Stimulated activated CD8-positive, alpha-beta memory T cell treated with anti-CD3 and anti-CD28 coated beads, Interleukin-4, amount 100 ng/mL, for 48 hours (primary cell): Measurements from ENCODE around the gene MAPKBP1.

ENCODE experiments used
- DNase-seq: peaks from one replicate; pipeline ENCODE4 v3.0.0-alpha.2; 2020

The MAPKBP1 gene

GRCh38 chr15:41806291-41807181 lies 32.3 kb downstream of the MAPKBP1 start:
- no peak for DNase-seq

DNA sequence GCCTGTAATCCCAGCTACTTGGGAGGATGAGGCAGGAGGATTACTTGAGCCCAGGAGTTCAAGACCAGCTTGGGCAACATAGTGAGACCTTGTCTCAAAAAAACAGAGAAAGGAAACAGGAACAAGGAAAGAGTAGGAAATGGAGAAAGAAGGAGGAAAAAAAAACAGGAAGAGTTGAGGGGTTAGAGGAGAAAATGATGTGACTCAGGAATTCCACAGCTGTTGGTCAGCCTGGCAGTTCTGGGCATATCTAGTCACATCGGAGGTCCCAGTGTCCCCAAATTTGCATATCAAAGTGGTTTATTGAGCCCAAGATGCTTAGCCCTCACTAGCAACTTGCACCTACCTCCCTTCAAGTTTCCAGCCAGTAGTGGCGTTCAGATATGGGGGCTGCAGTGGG lies 34.8 kb downstream of the MAPKBP1 start:
- no peak for DNase-seq

DNA sequence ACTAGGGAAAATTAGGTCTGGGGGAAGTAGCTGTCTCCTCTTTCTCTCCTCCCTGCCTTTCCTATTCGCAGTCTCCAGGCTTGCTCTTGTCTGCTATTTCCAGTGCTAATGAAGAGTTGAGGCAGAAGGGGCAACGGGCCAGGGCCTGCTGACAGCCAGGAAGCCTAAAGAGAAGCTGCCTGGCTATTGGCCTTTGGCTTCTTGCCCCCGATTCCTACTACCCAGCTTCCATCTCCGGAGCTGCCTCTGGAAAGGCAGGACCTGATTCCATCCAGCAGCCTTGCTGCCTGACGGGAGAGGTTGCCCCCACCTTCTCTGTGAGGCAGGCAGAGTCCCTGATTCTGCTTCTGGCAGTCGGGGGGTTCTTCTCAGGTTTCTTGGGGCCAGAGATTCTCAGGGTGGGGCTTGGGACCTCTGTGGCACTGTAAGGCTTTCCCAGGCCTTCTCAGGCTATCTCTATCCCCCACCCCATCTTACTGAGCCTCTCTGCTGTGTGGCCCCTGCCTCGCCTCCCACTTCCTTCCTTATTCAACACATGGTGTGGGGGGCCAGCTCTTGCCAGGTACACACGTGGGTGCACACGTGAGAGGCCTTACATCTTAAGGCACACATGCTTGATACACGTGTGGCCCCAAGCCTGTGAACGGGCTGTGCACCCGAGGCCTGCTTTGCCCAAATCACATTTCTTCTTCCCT lies 35.4 kb downstream of the MAPKBP1 start:
- no peak for DNase-seq

- no peak for DNase-seq
These were observed 36.6 kb downstream of the MAPKBP1 start for GRCh38 chr15:41810651-41811431.

DNA sequence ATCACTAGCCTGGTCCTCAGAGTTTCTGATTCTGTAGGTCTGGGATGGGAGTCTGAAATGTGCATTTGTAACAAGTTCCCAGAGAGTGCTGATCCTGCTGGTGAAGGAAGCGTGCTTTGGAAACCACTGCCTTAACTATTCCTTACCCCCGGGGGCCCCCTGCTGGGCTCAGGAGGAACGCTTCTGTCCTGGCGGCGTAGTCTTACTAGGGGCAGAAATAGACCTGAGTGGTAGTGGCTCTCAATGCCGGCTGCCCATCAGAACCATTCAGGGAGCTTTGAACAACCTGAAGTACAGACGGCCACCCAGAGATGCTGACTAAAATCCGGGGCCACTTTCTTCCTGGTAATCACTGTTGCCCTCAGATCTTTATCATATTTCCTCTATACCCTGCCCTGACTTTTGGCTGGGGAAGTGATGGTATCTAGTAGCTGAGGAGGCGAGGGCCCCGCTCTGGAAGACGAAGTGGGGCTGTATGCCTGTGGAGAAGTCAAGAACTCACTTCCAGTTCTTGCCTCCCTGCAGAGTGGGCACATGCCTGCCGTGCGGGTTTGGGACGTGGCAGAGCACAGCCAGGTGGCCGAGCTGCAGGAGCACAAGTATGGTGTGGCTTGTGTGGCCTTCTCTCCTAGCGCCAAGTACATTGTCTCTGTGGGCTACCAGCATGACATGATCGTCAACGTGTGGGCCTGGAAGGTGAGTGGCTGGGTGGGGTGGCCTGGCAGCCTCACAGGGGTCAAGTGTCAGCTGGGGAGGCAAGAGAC lies 37.3 kb downstream of the MAPKBP1 start:
- DNase-seq, result peak; percentile 86

DNA sequence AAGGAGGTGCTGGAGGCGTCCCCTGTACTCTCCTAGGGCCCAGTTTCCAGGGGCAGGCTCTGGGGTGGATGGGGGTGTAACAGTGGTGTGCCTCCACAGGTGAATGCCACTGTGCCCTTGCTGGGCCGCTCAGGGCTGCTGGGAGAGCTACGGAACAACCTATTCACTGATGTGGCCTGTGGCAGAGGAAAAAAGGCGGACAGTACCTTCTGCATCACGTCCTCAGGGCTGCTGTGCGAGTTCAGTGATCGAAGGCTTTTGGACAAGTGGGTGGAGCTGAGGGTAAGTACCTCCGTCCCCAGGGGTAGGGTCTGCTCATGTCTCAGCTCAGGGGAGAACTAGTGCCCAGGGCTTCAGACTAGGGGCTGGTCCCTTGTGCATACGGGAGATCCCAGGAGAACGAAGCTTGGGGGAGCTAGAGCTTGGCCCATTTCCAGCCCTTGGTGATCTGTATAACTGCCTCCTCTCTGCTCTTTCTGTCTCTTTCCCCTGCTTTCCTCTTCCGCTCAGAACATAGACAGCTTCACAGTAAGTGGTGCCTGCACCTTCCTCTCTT lies 38.6 kb downstream of the MAPKBP1 start:
- no peak for DNase-seq

GRCh38 chr15:41813426-41813825 lies 39.1 kb downstream of the MAPKBP1 start:
- DNase-seq, result no peak

DNA sequence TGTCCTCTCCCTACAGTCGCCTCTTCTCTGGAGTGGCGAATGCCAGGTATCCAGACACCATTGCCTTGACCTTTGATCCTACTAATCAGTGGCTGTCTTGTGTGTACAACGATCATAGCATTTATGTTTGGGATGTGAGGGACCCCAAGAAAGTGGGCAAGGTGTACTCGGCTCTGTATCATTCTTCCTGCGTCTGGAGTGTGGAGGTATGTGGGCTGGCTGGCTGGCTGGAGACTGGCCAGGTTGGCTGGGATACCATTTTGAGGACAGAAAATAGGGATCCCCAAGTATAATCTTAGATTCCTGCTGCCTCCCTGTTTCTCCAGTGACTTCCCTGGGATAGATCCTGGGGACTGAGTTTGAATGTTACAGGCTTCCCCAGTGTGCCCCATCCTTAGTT lies 40.2 kb downstream of the MAPKBP1 start:
- no peak for DNase-seq

- DNase-seq, result no peak
These were observed 42.5 kb downstream of the MAPKBP1 start for GRCh38 chr15:41816788-41817187.

DNA sequence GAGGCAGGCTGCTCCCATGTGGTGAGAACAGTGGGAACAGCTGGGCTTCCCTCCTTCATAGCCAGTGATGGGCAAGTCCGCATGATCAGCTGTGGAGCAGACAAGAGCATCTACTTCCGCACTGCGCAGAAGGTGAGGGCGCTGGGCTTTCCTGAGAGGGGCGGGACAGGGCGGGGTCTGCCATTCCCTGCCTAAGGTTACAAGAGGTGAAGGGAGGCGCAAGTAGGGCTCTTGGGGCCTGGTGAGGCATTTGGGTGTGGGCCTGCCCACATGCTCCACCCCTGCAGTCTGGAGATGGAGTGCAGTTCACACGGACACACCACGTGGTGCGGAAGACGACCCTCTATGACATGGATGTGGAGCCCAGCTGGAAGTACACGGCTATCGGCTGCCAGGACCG lies 43.0 kb downstream of the MAPKBP1 start:
- no peak for DNase-seq

- no peak for DNase-seq
These were observed 43.5 kb downstream of the MAPKBP1 start for GRCh38 chr15:41817781-41818180.

GRCh38 chr15:41819455-41820050 lies 45.3 kb downstream of the MAPKBP1 start:
- no peak for DNase-seq

DNA sequence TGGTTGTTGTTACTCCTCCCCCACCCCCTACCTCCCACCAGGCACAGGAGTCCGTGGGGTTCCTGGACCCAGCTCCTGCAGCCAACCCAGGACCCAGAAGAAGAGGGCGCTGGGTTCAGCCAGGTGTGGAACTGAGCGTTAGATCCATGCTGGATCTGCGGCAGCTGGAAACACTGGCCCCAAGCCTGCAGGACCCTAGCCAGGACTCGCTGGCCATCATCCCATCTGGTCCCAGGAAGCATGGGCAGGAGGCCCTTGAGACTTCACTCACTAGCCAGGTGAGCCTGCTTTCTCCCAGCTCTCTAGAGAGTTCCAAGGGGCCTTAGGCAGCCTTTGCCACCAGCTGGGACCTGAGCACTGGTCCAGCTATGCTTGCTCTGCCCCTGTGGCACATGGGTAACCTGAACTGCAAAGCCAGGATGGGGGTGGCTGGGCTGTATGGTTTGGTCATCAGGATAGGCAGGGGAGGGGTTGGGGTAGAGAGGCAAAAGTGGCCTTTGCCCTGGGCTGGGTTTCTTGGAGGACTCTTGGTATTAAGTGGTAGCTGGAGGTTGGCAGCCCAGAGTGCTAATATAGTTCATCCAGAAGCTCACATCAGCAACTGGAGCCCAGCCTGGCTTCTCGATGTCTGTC lies 46.6 kb downstream of the MAPKBP1 start:
- DNase-seq, result no peak

DNA sequence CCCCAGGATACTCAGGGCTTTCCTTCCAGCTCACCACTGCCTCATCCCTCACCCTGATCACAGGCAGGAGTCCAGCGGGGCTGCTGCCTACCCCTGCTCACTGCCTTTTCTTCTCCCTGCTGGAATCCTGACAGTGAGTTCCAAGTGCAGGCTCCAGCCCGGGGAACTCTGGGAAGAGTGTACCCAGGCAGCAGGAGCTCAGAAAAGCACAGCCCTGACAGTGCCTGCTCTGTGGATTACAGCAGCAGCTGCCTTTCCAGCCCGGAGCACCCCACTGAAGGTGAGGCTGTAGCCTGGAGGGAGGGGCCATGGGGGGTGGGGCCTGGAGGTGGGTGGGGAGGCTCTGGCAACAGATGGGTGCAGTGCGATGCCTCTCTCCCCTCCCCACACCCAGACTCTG lies 47.5 kb downstream of the MAPKBP1 start:
- DNase-seq, result no peak

- DNase-seq, result no peak
These were observed 48.2 kb downstream of the MAPKBP1 start for GRCh38 chr15:41822471-41822870.

GRCh38 chr15:41822957-41823356 lies 48.7 kb downstream of the MAPKBP1 start:
- no peak for DNase-seq

DNA sequence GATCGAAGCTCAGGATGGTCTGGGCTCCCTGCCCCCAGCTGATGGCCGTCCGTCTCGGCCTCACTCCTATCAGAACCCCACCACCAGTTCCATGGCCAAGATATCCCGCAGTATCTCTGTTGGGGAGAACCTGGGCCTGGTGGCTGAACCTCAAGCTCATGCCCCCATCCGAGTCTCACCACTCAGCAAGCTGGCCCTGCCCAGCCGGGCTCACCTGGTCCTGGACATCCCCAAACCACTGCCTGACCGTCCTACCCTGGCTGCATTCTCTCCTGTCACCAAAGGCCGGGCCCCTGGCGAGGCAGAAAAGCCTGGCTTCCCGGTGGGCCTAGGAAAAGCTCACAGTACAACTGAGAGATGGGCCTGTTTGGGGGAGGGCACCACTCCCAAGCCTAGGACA lies 49.2 kb downstream of the MAPKBP1 start:
- DNase-seq, result no peak

DNA sequence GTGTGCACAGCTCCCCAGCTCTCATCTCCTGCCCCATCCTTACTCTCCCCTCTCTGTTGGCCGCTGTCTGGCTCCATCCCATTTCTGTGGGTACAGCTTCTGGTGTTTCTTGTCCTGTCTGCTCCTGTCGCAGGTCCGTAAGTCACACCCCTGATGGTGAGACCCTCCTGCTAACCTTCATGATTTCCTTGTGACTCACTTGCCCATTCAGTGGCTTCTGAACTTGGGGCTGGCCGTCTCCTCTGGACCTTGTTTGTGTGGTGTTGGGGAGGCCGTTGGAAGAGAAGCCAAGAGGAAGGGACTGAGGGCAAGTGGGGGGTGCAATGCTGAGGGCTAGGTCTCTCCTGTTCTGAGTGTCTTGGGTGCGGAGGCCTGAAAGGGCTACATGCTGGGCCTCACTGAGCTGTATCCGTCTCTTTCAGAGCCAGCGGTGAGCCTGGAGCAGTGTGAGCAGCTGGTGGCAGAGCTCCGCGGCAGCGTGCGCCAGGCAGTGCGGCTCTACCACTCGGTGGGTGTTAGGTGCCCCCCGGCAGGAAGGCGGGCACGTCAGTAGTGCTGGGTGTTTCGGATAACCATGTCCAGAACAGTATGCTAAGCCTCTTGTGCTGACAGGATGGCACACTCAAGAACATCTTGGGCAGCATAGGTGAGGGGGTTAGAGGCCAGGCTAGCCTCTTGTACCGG lies 49.9 kb downstream of the MAPKBP1 start:
- DNase-seq, result no peak

DNA sequence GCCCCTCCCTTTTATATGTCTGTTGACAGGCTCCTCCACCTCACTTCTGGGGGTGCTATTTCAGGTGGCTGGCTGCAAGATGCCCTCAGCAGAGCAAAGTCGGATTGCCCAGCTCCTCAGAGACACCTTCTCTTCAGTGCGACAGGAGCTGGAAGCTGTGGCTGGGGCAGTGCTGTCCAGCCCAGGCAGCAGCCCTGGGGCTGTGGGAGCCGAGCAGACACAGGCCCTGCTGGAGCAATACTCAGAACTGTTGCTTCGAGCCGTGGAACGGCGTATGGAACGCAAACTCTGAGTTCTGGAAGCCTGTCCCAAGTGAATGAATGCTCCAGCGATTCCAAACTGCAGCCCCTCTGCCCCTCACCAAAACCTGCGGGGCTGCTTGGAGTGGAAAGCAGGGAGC lies 50.9 kb downstream of the MAPKBP1 start:
- DNase-seq, result no peak

DNA sequence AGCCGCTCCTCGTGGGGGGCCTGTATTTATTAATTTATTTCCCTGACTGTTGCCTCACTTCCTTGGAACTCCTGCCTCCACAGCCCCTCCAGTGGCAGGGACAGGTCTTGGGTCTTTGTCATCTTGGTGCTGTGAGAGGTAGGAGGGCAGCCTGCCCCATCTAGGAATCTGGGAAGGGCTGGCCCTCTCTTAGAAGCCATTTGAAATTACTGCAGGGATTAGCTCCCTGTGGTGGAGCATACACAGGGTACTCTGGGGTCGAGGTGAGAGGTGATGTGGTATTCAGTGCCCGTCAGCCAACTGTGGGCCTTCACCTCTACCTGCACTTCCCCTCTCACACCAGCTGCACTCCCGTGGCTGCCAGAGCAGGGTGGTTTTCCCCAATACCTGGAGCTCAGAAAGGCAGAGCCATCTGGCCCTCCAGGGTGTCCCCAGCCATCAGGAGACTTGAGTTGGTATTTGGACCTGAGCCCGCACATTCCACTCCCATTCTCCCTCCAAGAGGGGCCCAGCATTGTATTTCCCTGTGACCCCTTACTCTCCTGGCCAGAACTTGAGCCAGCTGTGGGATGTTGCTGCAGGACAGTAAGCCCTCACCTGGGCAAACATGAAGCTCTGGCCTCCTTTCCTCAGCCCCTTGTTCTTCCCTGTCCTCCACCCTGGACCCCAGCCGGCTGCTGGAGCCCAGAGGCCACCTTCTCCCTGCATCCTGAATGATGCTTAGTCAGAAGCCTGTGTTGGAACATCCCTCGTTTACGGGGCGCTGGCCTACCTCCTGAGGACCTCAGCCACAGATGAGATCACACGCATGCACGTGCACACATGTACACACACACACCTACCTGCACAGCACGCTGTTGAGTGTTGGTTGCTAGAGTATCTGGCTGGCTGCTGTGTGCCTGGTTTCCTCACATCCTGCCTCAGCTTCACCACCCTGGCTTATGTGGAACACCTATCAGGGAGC lies 51.6 kb downstream of the MAPKBP1 start:
- no peak for DNase-seq
